HEK293 (cell line): Measurements from ENCODE around the gene LTB4R.

ENCODE experiments used
- CTCF ChIA-PET: fragments of 350-600 bp; formaldehyde crosslinking; extraction: SDS; loops from one replicate; lab custom pipeline; 2021; ENCODE audit warnings: antibody characterized with exemption; lab: Yijun Ruan, JAX
- POLR2A ChIA-PET: fragments of 300-600 bp; formaldehyde crosslinking; extraction: SDS; loops from one replicate; lab custom pipeline; 2020; ENCODE audit warnings: antibody characterized with exemption, inconsistent platforms; lab: Yijun Ruan, JAX
- H3K27ac ChIP-seq: fragments of 200-500 bp; sonication (Bioruptor generic); 2 replicates; pipeline ENCODE4 v1.5.1; 2014; ENCODE audit warnings: low read depth, low read length, control low read depth, inconsistent platforms; ENCODE audit errors: extremely low read depth
- H3K36me3 ChIP-seq, 2 experiments: fragments of 200-500 bp in 1 of 2; sonication (Bioruptor generic) in 1 of 2; 1 replicate in 1 of 2; 2 replicates in 1 of 2; pipeline ENCODE4 v1.5.1; 2014 to 2017; ENCODE audit warnings: inconsistent platforms in 2 of 2, low read length in 2 of 2; ENCODE audit not compliant: control insufficient read depth in 2 of 2, insufficient read depth in 1 of 2
- H3K4me1 ChIP-seq: fragments of 200-500 bp; sonication (Bioruptor generic); 2 replicates; pipeline ENCODE4 v1.5.1; 2014; ENCODE audit warnings: mild to moderate bottlenecking, low read length, inconsistent platforms; ENCODE audit not compliant: control insufficient read depth, insufficient read depth
- H3K4me3 ChIP-seq: 2 replicates; pipeline ENCODE4 v1.5.1; 2011; ENCODE audit warnings: low read depth, mild to moderate bottlenecking, control low read depth, low read length, moderate library complexity
- H3K9me3 ChIP-seq: fragments of 200-500 bp; sonication (Bioruptor generic); 2 replicates; pipeline ENCODE4 v1.5.1; 2014; ENCODE audit warnings: low read depth, low read length, inconsistent platforms; ENCODE audit not compliant: control insufficient read depth, insufficient read depth
- HOXD13 ChIP-seq: sonication (generic); formaldehyde crosslinking; IDR thresholded peaks from 2 replicates; pipeline ENCODE4 v1.8.0; 2022; ENCODE audit warnings: missing genetic modification reagents, borderline replicate concordance
- OVOL3 ChIP-seq: fragments of 450-650 bp; formaldehyde crosslinking; IDR thresholded peaks from 2 replicates; pipeline ENCODE4 v1.5.1; 2016; ENCODE audit warnings: missing biosample characterization, missing genetic modification characterization
- REST ChIP-seq: fragments of 450-650 bp; formaldehyde crosslinking; IDR thresholded peaks from 2 replicates; pipeline ENCODE4 v1.5.1; 2016; ENCODE audit warnings: missing biosample characterization, missing genetic modification characterization
- TRIM28 ChIP-seq: IDR thresholded peaks from 2 replicates; pipeline ENCODE4 v1.6.1; 2011; ENCODE audit warnings: low read length, control low read depth, borderline replicate concordance
- ZBTB21 ChIP-seq: fragments of 450-650 bp; formaldehyde crosslinking; IDR thresholded peaks from 2 replicates; pipeline ENCODE4 v1.5.1; 2017; ENCODE audit warnings: missing biosample characterization, missing genetic modification characterization
- ZNF133 ChIP-seq: fragments of 450-650 bp; formaldehyde crosslinking; IDR thresholded peaks from 2 replicates; pipeline ENCODE4 v1.5.1; 2016; ENCODE audit warnings: missing biosample characterization, missing genetic modification characterization
- ZNF19 ChIP-seq: fragments of 450-650 bp; formaldehyde crosslinking; IDR thresholded peaks from 2 replicates; pipeline ENCODE4; 2016; ENCODE audit warnings: missing biosample characterization, missing genetic modification characterization, low read depth
- ZNF221 ChIP-seq: fragments of 450-650 bp; formaldehyde crosslinking; IDR thresholded peaks from 2 replicates; pipeline ENCODE4 v1.5.1; 2017; ENCODE audit warnings: missing biosample characterization, missing genetic modification characterization, borderline replicate concordance
- ZNF23 ChIP-seq: fragments of 450-650 bp; formaldehyde crosslinking; IDR thresholded peaks from 2 replicates; pipeline ENCODE4 v1.5.1; 2016; ENCODE audit warnings: missing biosample characterization, missing genetic modification characterization, borderline replicate concordance
- ZNF350 ChIP-seq: fragments of 450-650 bp; formaldehyde crosslinking; IDR thresholded peaks from 2 replicates; pipeline ENCODE4 v1.5.0; 2017; ENCODE audit warnings: missing biosample characterization, mild to moderate bottlenecking, missing genetic modification characterization
- ZNF513 ChIP-seq: fragments of 450-650 bp; IDR thresholded peaks from 2 replicates; pipeline ENCODE4 v1.5.1; 2018; ENCODE audit warnings: missing biosample characterization, missing genetic modification characterization
- ZNF529 ChIP-seq: fragments of 450-650 bp; formaldehyde crosslinking; IDR thresholded peaks from 2 replicates; pipeline ENCODE4 v1.5.1; 2017; ENCODE audit warnings: missing genetic modification characterization, missing biosample characterization; ENCODE audit not compliant: insufficient replicate concordance
- ZNF555 ChIP-seq: fragments of 450-650 bp; formaldehyde crosslinking; conservative IDR thresholded peaks from 2 replicates; pipeline ENCODE4 v1.5.1; 2017; ENCODE audit warnings: missing biosample characterization, mild to moderate bottlenecking, missing genetic modification characterization, inconsistent platforms
- ZNF585B ChIP-seq: fragments of 450-650 bp; formaldehyde crosslinking; IDR thresholded peaks from 2 replicates; pipeline ENCODE4 v1.5.1; 2016; ENCODE audit warnings: missing biosample characterization, missing genetic modification characterization
- ZNF629 ChIP-seq: fragments of 450-650 bp; formaldehyde crosslinking; IDR thresholded peaks from 2 replicates; pipeline ENCODE4 v1.5.1; 2017; ENCODE audit warnings: missing biosample characterization, missing genetic modification characterization
- ZNF639 ChIP-seq: fragments of 450-650 bp; formaldehyde crosslinking; IDR thresholded peaks from 2 replicates; pipeline ENCODE4 v1.5.1; 2016; ENCODE audit warnings: missing biosample characterization, missing genetic modification characterization
- ZNF664 ChIP-seq: fragments of 450-650 bp; formaldehyde crosslinking; IDR thresholded peaks from 2 replicates; pipeline ENCODE4 v1.5.1; 2016; ENCODE audit warnings: missing biosample characterization, missing genetic modification characterization
- ZNF692 ChIP-seq: fragments of 450-650 bp; formaldehyde crosslinking; IDR thresholded peaks from 2 replicates; pipeline ENCODE4 v1.5.1; 2016; ENCODE audit warnings: missing biosample characterization, missing genetic modification characterization
- TF ChIP-seq, protein P1 (sequence below): fragments of 450-650 bp; formaldehyde crosslinking; IDR thresholded peaks from 2 replicates; pipeline ENCODE4 v1.5.1; 2016; ENCODE audit warnings: missing biosample characterization, missing genetic modification characterization
- TF ChIP-seq, protein P2 (sequence below): fragments of 450-650 bp; formaldehyde crosslinking; IDR thresholded peaks from 2 replicates; pipeline ENCODE4 v1.5.1; 2017; ENCODE audit warnings: missing biosample characterization, missing genetic modification characterization

The LTB4R gene

GRCh38 chr14:24300326-24300980 lies 10.8 kb upstream of the LTB4R start:
- Histone ChIP-seq H3K4me3 (peak overlapping the region; percentile 85), H3K36me3 (peaks cover 26 to 61% of the 10 kb centered on the region in 2 experiments), H3K4me1 (peaks cover 12% of the 10 kb centered on the region), H3K27ac (peak overlapping the region; percentile 55; the same call in 1 of the 2 replicates), H3K9me3 (no peaks in the 10 kb centered on the region)
- CTCF ChIA-PET: interaction anchor here (0.7 to 5.7 kb wide), 9 partner anchors 8 to 86 kb away, joined by 3 to 133 read pairs (median 3); partner anchors contain the start of genes CIDEB, LTB4R2 and TINF2
- TF ChIP-seq ZNF513 (tag by site-specific recombination): 0 out of 2 replicates have a peak, but pooled peaks have one; percentile 28
- no peak for TF ChIP-seq ZNF221 (tag by site-specific recombination)
- POLR2A ChIA-PET: interaction anchor here (0.6 to 5.4 kb wide), 8 partner anchors 8 to 762 kb away, joined by 3 to 62 read pairs (median 5); partner anchors contain the start of genes CIDEB, EMC9, MDP1 and RABGGTA

GRCh38 chr14:24304019-24304387 lies 7.3 kb upstream of the LTB4R start:
- TF ChIP-seq ZNF585B (tag by site-specific recombination) (no peak), ZNF19 (tag by site-specific recombination) (no peak), ZNF629 (no peak), REST (tag by site-specific recombination) (no peak), ZNF664 (no peak), ZBTB21 (no peak), ZNF133 (no peak), HOXD13 (no peak), ZNF555 (no peak), ZNF529 (tag by site-specific recombination) (no peak), ZNF350 (tag by site-specific recombination) (no peak), ZNF23 (tag by site-specific recombination) (no peak), OVOL3 (tag by site-specific recombination) (no peak), ZNF692 (tag by site-specific recombination) (no peak), ZNF639 (tag by site-specific recombination) (no peak), TRIM28 (no peak)
- TF ChIP-seq, protein P1, sequence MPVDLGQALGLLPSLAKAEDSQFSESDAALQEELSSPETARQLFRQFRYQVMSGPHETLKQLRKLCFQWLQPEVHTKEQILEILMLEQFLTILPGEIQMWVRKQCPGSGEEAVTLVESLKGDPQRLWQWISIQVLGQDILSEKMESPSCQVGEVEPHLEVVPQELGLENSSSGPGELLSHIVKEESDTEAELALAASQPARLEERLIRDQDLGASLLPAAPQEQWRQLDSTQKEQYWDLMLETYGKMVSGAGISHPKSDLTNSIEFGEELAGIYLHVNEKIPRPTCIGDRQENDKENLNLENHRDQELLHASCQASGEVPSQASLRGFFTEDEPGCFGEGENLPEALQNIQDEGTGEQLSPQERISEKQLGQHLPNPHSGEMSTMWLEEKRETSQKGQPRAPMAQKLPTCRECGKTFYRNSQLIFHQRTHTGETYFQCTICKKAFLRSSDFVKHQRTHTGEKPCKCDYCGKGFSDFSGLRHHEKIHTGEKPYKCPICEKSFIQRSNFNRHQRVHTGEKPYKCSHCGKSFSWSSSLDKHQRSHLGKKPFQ (tag by site-specific recombination): no peak
- TF ChIP-seq, protein P2, sequence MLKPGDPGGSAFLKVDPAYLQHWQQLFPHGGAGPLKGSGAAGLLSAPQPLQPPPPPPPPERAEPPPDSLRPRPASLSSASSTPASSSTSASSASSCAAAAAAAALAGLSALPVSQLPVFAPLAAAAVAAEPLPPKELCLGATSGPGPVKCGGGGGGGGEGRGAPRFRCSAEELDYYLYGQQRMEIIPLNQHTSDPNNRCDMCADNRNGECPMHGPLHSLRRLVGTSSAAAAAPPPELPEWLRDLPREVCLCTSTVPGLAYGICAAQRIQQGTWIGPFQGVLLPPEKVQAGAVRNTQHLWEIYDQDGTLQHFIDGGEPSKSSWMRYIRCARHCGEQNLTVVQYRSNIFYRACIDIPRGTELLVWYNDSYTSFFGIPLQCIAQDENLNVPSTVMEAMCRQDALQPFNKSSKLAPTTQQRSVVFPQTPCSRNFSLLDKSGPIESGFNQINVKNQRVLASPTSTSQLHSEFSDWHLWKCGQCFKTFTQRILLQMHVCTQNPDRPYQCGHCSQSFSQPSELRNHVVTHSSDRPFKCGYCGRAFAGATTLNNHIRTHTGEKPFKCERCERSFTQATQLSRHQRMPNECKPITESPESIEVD (tag by site-specific recombination): no peak
- ChIA-PET CTCF (interaction anchor here (0.6 to 1.5 kb wide), 4 partner anchors 30 to 246 kb away, joined by 3 to 6 read pairs (median 3); partner anchors contain the start of gene TINF2), POLR2A (no interaction called here)
- H3K9me3 ChIP-seq: no peaks in the 10 kb centered on the region
- H3K4me1 ChIP-seq: peaks cover 6% of the 10 kb centered on the region
- H3K4me3 ChIP-seq: no peak overlapping the region
- peaks cover 29 to 74% of the 10 kb centered on the region in 2 experiments for H3K36me3 ChIP-seq
- H3K27ac ChIP-seq: no peak overlapping the region
